ENCODE measurements around the gene ZNF23.

ZNF23 gene

GRCh38 chr16:71459510-71459909, 2.5 kb downstream of the ZNF23 start:
- no peak for TF ChIP-seq CTCF (IDR thresholded peaks at IDR 0.05; ENCODE audit: insufficient read depth, low read depth, low read length, missing control alignments)
- DNase-seq (ENCODE audit: low read depth) = no peak
- no peak overlapping the region for H3K4me3 ChIP-seq (ENCODE audit: low read depth, low read length)

- no peak for DNase-seq (ENCODE audit: low read depth)
- no peak for TF ChIP-seq CTCF (IDR thresholded peaks at IDR 0.05; ENCODE audit: insufficient read depth, low read depth, low read length, missing control alignments)
- no peak overlapping the region for H3K4me3 ChIP-seq (ENCODE audit: low read depth, low read length)
Measured at GRCh38 chr16:71456801-71457200, 5.2 kb downstream of the ZNF23 start.

- DNase-seq (ENCODE audit: low read depth) = no peak
- no peak for TF ChIP-seq CTCF (IDR thresholded peaks at IDR 0.05; ENCODE audit: insufficient read depth, low read depth, low read length, missing control alignments)
- no peak overlapping the region for H3K4me3 ChIP-seq (ENCODE audit: low read depth, low read length)
Measured at GRCh38 chr16:71453036-71453435, 9.0 kb downstream of the ZNF23 start.

- no peak overlapping the region for H3K4me3 ChIP-seq (ENCODE audit: low read depth, low read length)
- TF ChIP-seq CTCF (IDR thresholded peaks at IDR 0.05; ENCODE audit: insufficient read depth, low read depth, low read length, missing control alignments) = no peak
- no peak for DNase-seq (ENCODE audit: low read depth)
Measured at GRCh38 chr16:71449020-71449419, 13.0 kb downstream of the ZNF23 start.

GRCh38 chr16:71448274-71448866, 13.7 kb downstream of the ZNF23 start:
- H3K4me3 ChIP-seq (ENCODE audit: low read depth, low read length) = no peak overlapping the region
- no peak for TF ChIP-seq CTCF (IDR thresholded peaks at IDR 0.05; ENCODE audit: insufficient read depth, low read depth, low read length, missing control alignments)
- no peak for DNase-seq (ENCODE audit: low read depth)

- no peak for TF ChIP-seq CTCF (IDR thresholded peaks at IDR 0.05; ENCODE audit: insufficient read depth, low read depth, low read length, missing control alignments)
- no peak overlapping the region for H3K4me3 ChIP-seq (ENCODE audit: low read depth, low read length)
- DNase-seq (ENCODE audit: low read depth) = no peak
Measured at GRCh38 chr16:71443714-71444113, 18.3 kb downstream of the ZNF23 start.

GRCh38 chr16:71442051-71442440, 20.0 kb downstream of the ZNF23 start, which contains the start of gene TLE7:
Gene TLE7 (minus strand): TSS chr16:71442054. CDS start chr16:71433324, 8,730 bp downstream.
- H3K4me3 ChIP-seq (ENCODE audit: low read depth, low read length) = no peak within 1 kb of the TSS
- TF ChIP-seq CTCF (IDR thresholded peaks at IDR 0.05; ENCODE audit: insufficient read depth, low read depth, low read length, missing control alignments) = no peak
- DNase-seq (ENCODE audit: low read depth) = no peak

All from GM12865 (cell line).